Lung (tissue), 12 donors: ENCODE measurements around the gene PDXK. TPM values are rescaled to one million over a fixed set of nuclear protein-coding genes. Genes with fewer than 3 reads are reported as not detected.
"Not testable (repeated sequence)": the region's sequence is repeated elsewhere in the genome, so short reads cannot be mapped to it uniquely, and the experiment has no call there.

ENCODE experiments used
- ATAC-seq: fragments of 200-7000 bp; cut with Tn5 transposase; one replicate; pipeline ENCODE4 v1.9.1; 2020; ENCODE audit warnings: moderate number of reproducible peaks; ENCODE audit not compliant: insufficient read depth, low FRiP score
- DNase-seq, 3 donors: peaks; one replicate each; pipeline ENCODE4 v3.0.0-alpha.2; 2013 to 2017
- H3K27ac ChIP-seq, 2 donors: one replicate each; pipeline ENCODE4 v1.5.1; 2013; ENCODE audit warnings: mild to moderate bottlenecking in 2 of 2, moderate library complexity in 2 of 2, control low read depth in 1 of 2, inconsistent platforms in 1 of 2, low read depth in 1 of 2, low read length in 1 of 2
- H3K27me3 ChIP-seq, 3 donors: one replicate each; pipeline ENCODE4 v1.5.1; 2013; ENCODE audit warnings: low read length in 2 of 3; ENCODE audit not compliant: control insufficient read depth in 3 of 3, insufficient read depth in 3 of 3
- H3K36me3 ChIP-seq, 4 donors: one replicate each; pipeline ENCODE4 v1.5.1; 2013; ENCODE audit warnings: low read length in 4 of 4, mild to moderate bottlenecking in 1 of 4, moderate library complexity in 1 of 4; ENCODE audit not compliant: control insufficient read depth in 4 of 4, insufficient read depth in 4 of 4
- H3K4me1 ChIP-seq, 5 donors: one replicate each; pipeline ENCODE4 v1.5.1; 2013; ENCODE audit warnings: low read length in 5 of 5, mild to moderate bottlenecking in 2 of 5, moderate library complexity in 1 of 5; ENCODE audit not compliant: control insufficient read depth in 5 of 5, insufficient read depth in 5 of 5
- H3K4me3 ChIP-seq: one replicate; pipeline ENCODE4 v1.5.1; 2013; ENCODE audit warnings: mild to moderate bottlenecking, control low read depth, moderate library complexity
- H3K9ac ChIP-seq, 2 donors: one replicate each; pipeline ENCODE4 v1.5.1; 2013; ENCODE audit warnings: low read length in 2 of 2, control low read depth in 1 of 2; ENCODE audit not compliant: insufficient read depth in 1 of 2
- H3K9me3 ChIP-seq, 4 donors: one replicate each; pipeline ENCODE4 v1.5.1; 2013; ENCODE audit warnings: low read length in 3 of 4, mild to moderate bottlenecking in 1 of 4, moderate library complexity in 1 of 4; ENCODE audit not compliant: control insufficient read depth in 4 of 4, insufficient read depth in 3 of 4
- WGBS, 2 donors: extraction: QIAGEN DNeasy Blood & Tissue Kit; methylation state at CpG; one replicate each; pipeline ENCODE4 v1.1.7; 2013; 5-methylcytosine and 5-hydroxymethylcytosine counted together
- polyA plus RNA-seq, 2 donors: library from polyadenylated mRNA; stranded (reverse); fragments of 200-250 nt; gene quantifications; one replicate each; pipeline ENCODE4 v1.2.1, GENCODE V29; 2013
- total RNA-seq, 2 donors: library from RNA; depleted of rRNA in 1 of 2; stranded (reverse); fragments of >200 nt in 1 of 2; gene quantifications; one replicate each; pipeline ENCODE4 v1.2.1, GENCODE V29; 2014 to 2021
- TF ChIP-seq, protein P1 (sequence below): IDR thresholded peaks from 2 replicates; pipeline ENCODE4 v1.5.1; 2012; ENCODE audit warnings: mild to moderate bottlenecking; ENCODE audit errors: control extremely low read depth, extremely low read depth
- donor health status: control.
- donor health status: control.
- donor health status: Bipolar disorder and iron deficiency.
- donor health status: healthy.
- donor health status: DM: yes; HTN: yes; CAD: no.

The PDXK gene
- total and polyA plus RNA-seq, 4 donors = 62.7 to 276 (median 157) TPM

- Histone ChIP-seq H3K4me1 (no peaks in the 10 kb centered on the region), H3K9me3 (no peaks in the 10 kb centered on the region), H3K27ac (no peak overlapping the region), H3K36me3 (peaks cover 15 to 42% (median 30%) of the 10 kb centered on the region in 4 donors), H3K27me3 (no peaks in the 10 kb centered on the region), H3K4me3 (no peak overlapping the region), H3K9ac (no peak overlapping the region)
- ATAC-seq (no peak), DNase-seq (no peak)
- TF ChIP-seq, protein P1, sequence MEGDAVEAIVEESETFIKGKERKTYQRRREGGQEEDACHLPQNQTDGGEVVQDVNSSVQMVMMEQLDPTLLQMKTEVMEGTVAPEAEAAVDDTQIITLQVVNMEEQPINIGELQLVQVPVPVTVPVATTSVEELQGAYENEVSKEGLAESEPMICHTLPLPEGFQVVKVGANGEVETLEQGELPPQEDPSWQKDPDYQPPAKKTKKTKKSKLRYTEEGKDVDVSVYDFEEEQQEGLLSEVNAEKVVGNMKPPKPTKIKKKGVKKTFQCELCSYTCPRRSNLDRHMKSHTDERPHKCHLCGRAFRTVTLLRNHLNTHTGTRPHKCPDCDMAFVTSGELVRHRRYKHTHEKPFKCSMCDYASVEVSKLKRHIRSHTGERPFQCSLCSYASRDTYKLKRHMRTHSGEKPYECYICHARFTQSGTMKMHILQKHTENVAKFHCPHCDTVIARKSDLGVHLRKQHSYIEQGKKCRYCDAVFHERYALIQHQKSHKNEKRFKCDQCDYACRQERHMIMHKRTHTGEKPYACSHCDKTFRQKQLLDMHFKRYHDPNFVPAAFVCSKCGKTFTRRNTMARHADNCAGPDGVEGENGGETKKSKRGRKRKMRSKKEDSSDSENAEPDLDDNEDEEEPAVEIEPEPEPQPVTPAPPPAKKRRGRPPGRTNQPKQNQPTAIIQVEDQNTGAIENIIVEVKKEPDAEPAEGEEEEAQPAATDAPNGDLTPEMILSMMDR = no peak
- 93 to 94% methylated on average over 15 of the region's 15 CpGs for WGBS, 2 donors
These were observed 42.5 kb upstream of the PDXK start for GRCh38 chr21:43676391-43676790.

DNA sequence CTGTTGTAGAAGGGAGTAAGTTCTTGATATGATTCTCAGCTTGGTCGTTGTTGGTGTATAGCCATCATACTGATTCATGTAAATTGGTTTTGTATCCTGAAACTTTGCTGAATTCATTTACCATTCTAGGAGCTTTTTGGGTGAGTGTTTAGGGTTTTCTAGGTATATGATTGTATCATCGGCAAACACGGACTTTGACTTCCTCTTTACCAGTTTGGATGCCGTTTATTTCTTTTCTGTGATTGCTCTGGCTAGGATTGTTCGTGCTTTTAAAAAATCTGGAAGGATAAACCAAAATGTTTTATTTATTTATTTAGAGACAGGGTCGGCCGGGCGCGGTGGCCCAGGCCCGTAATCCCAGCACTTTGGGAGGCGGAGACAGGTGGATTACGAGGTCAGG lies 39.0 kb upstream of the PDXK start:
- H3K27ac ChIP-seq = no peak overlapping the region
- peaks cover 15 to 42% (median 28%) of the 10 kb centered on the region in 4 donors for H3K36me3 ChIP-seq
- no peaks in the 10 kb centered on the region for H3K27me3 ChIP-seq
- no peak for DNase-seq
- H3K9ac ChIP-seq = no peak overlapping the region
- TF ChIP-seq, protein P1 = no peak
- H3K4me3 ChIP-seq = no peak overlapping the region
- 94 to 96% methylated on average over 12 of the region's 12 CpGs for WGBS, 2 donors
- no peaks in the 10 kb centered on the region for H3K9me3 ChIP-seq
- H3K4me1 ChIP-seq = no peaks in the 10 kb centered on the region
- no peak for ATAC-seq

- not testable (repeated sequence) for H3K9ac ChIP-seq, H3K4me3 ChIP-seq, H3K9me3 ChIP-seq
These were observed 38.5 kb upstream of the PDXK start for GRCh38 chr21:43680421-43680820.

GRCh38 chr21:43681650-43682049 lies 37.3 kb upstream of the PDXK start:
- peaks cover 0 to 2% (median 0%) of the 10 kb centered on the region in 5 donors for H3K4me1 ChIP-seq
- no peak overlapping the region for H3K27ac ChIP-seq
- no peak for DNase-seq
- no peaks in the 10 kb centered on the region for H3K27me3 ChIP-seq
- 97% methylated on average over 6 of the region's 6 CpGs for whole genome bisulfite sequencing, 2 donors
- no peak overlapping the region for H3K9ac ChIP-seq
- H3K9me3 ChIP-seq = no peaks in the 10 kb centered on the region
- TF ChIP-seq, protein P1 = no peak
- no peak overlapping the region for H3K4me3 ChIP-seq
- H3K36me3 ChIP-seq = peaks cover 15 to 35% (median 28%) of the 10 kb centered on the region in 4 donors
- ATAC-seq = no peak

More at GRCh38 chr21:43680421-43680820, 38.5 kb upstream of the PDXK start:
- peaks cover 13 to 39% (median 30%) of the 10 kb centered on the region in 4 donors for H3K36me3 ChIP-seq
- not testable (repeated sequence) for H3K27ac ChIP-seq, H3K4me1 ChIP-seq, ATAC-seq, H3K27me3 ChIP-seq, DNase-seq
- 82 to 100% methylated on average over 6 of the region's 6 CpGs for WGBS, 2 donors
